Uterus (tissue), 2 donors: ENCODE measurements around the gene PUM1.

ENCODE experiments used
- POLR2A ChIP-seq, 2 donors: fragments of 450-650 bp; IDR thresholded peaks; one replicate each; pipeline ENCODE4 v1.6.1; 2016; ENCODE audit warnings: antibody characterized with exemption in 2 of 2, mild to moderate bottlenecking in 1 of 2, moderate library complexity in 1 of 2
- TF ChIP-seq, protein P1 (sequence below), 4 experiments: fragments of 200-600 bp in 2 of 4; fragments of 450-650 bp in 2 of 4; sonication (generic) in 2 of 4; IDR thresholded peaks; one replicate each; pipeline ENCODE4 v1.5.1; 2016 to 2019; ENCODE audit warnings: antibody characterized with exemption in 4 of 4, mild to moderate bottlenecking in 2 of 4, moderate library complexity in 1 of 4

- TF ChIP-seq, protein P1, sequence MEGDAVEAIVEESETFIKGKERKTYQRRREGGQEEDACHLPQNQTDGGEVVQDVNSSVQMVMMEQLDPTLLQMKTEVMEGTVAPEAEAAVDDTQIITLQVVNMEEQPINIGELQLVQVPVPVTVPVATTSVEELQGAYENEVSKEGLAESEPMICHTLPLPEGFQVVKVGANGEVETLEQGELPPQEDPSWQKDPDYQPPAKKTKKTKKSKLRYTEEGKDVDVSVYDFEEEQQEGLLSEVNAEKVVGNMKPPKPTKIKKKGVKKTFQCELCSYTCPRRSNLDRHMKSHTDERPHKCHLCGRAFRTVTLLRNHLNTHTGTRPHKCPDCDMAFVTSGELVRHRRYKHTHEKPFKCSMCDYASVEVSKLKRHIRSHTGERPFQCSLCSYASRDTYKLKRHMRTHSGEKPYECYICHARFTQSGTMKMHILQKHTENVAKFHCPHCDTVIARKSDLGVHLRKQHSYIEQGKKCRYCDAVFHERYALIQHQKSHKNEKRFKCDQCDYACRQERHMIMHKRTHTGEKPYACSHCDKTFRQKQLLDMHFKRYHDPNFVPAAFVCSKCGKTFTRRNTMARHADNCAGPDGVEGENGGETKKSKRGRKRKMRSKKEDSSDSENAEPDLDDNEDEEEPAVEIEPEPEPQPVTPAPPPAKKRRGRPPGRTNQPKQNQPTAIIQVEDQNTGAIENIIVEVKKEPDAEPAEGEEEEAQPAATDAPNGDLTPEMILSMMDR (IDR thresholded peaks at IDR 0.05): no peak
- TF ChIP-seq POLR2A (IDR thresholded peaks at IDR 0.05): no peak
Measured at GRCh38 chr1:30886710-30887428, 178.6 kb downstream of the PUM1 start.
